Epithelial cell of esophagus (primary cell): Measurements from ENCODE around the gene RAPGEF1.
A peak's percentile ranks its signal among the peaks of the same experiment; 100 is the strongest.

Experiments
- DNase-seq: peaks from one replicate; pipeline ENCODE4 v3.0.0; 2010; ENCODE audit warnings: low read depth
- H3K4me3 ChIP-seq: 2 replicates; pipeline ENCODE4 v1.5.1; 2011; ENCODE audit warnings: mild to moderate bottlenecking, low read length, control low read depth
- TF ChIP-seq, protein P1 (sequence below): IDR thresholded peaks from 2 replicates; pipeline ENCODE4 v1.5.1; 2011; ENCODE audit warnings: low read depth, mild to moderate bottlenecking, low read length, control low read depth, inconsistent platforms; ENCODE audit not compliant: insufficient read depth; ENCODE audit errors: missing control alignments

The RAPGEF1 gene, protein sequence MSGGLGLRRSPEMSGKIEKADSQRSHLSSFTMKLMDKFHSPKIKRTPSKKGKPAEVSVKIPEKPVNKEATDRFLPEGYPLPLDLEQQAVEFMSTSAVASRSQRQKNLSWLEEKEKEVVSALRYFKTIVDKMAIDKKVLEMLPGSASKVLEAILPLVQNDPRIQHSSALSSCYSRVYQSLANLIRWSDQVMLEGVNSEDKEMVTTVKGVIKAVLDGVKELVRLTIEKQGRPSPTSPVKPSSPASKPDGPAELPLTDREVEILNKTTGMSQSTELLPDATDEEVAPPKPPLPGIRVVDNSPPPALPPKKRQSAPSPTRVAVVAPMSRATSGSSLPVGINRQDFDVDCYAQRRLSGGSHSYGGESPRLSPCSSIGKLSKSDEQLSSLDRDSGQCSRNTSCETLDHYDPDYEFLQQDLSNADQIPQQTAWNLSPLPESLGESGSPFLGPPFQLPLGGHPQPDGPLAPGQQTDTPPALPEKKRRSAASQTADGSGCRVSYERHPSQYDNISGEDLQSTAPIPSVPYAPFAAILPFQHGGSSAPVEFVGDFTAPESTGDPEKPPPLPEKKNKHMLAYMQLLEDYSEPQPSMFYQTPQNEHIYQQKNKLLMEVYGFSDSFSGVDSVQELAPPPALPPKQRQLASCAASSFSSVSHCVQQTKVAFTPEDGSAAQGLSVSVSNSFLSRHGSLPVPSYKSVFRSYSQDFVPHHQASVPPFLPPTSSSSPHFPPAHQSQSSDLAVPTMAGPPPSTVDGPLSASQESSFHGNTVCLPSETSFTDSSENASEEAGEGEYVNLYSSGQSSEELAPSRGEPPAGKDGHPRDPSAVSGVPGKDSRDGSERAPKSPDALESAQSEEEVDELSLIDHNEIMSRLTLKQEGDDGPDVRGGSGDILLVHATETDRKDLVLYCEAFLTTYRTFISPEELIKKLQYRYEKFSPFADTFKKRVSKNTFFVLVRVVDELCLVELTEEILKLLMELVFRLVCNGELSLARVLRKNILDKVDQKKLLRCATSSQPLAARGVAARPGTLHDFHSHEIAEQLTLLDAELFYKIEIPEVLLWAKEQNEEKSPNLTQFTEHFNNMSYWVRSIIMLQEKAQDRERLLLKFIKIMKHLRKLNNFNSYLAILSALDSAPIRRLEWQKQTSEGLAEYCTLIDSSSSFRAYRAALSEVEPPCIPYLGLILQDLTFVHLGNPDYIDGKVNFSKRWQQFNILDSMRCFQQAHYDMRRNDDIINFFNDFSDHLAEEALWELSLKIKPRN (N-terminal part only)

DNA sequence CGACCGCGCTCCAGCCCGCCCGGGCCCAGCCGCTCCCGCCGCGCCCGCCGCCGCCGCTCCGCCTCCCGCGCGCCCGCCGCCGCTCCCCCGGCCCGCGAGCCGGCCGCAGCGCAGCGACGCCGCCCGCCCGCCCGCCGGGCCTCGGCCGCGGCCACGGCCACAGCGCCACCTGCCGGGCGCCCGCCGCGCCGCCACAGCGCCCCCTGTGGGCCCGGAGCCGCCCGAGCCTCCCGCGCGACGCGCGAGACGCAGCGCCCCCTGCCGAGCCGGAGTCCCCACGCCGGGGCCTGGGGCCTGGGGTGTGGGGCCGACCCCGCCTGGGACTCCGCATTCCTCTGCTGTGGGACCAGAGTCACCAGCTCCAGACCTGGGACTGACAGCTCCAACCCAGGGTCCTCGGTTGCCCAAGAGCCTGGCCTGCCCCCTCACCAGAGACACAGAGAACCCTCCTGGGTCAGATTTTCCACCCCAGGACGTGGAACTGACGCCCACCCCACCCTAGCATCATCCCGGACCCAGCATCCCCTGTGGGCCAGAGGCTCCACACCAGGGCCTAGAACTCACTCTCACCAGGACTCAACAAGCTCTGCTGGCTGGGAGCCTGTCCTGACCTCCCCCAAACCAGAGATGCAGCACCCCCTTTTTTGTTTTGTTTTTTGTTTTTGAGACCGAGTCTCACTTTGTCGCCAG is at the start of gene RAPGEF1:
Gene RAPGEF1, minus strand, starts transcription at position 118 of the 690 bp plus-strand sequence. CDS start 246 bp downstream, outside the sequence.
- DNase-seq, result peak; percentile 39
- TF ChIP-seq, protein P1, sequence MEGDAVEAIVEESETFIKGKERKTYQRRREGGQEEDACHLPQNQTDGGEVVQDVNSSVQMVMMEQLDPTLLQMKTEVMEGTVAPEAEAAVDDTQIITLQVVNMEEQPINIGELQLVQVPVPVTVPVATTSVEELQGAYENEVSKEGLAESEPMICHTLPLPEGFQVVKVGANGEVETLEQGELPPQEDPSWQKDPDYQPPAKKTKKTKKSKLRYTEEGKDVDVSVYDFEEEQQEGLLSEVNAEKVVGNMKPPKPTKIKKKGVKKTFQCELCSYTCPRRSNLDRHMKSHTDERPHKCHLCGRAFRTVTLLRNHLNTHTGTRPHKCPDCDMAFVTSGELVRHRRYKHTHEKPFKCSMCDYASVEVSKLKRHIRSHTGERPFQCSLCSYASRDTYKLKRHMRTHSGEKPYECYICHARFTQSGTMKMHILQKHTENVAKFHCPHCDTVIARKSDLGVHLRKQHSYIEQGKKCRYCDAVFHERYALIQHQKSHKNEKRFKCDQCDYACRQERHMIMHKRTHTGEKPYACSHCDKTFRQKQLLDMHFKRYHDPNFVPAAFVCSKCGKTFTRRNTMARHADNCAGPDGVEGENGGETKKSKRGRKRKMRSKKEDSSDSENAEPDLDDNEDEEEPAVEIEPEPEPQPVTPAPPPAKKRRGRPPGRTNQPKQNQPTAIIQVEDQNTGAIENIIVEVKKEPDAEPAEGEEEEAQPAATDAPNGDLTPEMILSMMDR, result peak; percentile 29

DNA sequence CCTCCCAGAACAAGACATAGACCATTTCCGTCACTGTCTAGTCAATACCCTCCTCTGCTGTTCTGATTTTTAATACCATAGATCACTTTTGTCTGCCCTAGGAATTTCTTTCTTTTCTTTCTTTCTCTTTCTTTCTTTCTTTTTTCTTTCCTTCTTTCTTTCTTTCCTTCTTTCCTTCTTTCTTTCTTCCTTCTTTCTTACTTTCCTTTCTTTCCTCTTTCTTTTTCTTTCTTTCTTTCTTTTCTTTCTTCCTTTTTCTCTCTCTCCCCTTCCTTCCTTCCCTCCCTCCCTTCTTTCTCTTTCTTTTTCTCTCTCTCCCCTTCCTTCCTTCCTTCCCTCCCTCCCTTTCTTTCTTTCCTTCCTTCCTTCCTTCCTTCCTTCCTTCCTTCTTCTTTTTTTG is 49.0 kb upstream of the RAPGEF1 start:
- TF ChIP-seq, protein P1, result no peak
- H3K4me3 ChIP-seq, result no peak overlapping the region
- no peak for DNase-seq

More for the DNA sequence above, at the start of gene RAPGEF1:
- peak within 1 kb of the TSS; percentile 70 for H3K4me3 ChIP-seq

DNA sequence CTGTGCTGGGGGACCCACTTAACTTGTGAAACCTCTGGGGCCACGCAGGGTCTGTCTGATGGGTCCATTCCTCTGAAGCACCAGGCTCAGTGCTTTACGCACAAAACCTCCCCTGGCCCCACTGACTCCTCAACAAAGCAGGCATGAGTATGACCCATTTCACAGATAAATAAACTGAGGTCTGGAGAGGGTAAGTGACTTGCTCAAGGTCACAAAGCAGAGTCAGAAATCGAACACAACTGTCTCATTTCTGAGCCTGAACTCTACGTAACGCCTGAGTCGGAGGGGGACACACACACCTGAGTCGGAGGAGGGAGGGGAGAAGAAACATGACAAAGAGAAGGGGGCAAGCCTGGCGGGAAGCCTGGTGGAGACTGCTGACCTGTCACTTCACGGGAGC is 48.0 kb upstream of the RAPGEF1 start:
- TF ChIP-seq, protein P1, result no peak
- no peak overlapping the region for H3K4me3 ChIP-seq
- no peak for DNase-seq

DNA sequence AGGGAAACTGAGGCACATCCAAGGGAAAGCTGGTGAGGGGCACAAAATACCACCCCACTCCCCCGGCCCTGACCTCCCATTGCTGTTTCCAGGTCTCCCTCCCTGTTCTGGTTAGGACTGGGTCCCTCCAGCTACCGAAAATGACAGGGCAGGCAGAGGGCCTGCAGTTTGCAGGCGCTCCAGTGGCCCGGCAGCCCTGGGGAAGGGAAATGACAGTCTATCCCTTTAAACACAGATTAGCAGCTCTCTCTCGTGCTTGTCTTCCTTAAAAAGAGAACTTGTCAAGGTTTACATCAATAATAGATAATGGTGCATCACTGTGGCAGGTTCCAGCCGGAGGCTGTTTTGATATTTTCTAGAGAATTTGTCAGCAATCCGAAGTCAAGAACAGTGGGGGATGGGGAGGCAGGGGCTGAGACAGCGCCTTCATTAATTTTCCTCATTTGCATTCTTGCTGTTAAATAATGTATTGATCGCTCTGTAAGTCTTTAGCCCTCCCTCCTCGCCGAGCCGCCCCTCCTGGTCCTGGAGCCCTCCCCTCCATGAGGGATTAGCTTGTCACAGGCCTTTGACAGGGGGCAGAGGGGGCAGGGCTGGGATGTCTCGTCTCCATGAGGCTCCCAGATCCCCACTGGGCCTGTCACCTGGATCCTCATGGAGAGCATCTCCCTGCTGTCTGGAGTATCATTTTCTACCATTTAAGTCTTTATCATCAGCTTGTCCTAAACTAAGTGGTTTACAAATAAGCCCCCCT is 45.0 kb upstream of the RAPGEF1 start:
- TF ChIP-seq, protein P1, result no peak
- no peak for DNase-seq
- no peak overlapping the region for H3K4me3 ChIP-seq

DNA sequence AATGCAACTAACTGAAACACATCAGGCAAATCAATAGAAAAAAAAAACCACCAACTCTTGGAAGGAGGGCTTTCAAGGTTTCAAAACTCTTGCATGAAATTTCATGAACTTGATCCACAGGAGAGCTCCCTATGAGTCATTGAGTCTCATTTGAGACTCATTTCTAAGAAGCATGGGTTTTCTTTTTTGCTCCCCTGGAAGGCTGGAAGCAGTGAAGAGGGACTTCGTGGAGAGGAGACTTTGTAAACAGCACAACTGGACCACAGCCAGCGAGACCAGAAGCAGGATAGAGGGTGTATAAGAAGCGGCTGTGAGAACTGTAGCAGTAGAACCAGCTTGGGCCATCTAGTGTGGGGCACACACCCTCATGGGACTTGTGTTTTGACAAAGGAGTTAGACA is 41.2 kb upstream of the RAPGEF1 start:
- no peak overlapping the region for H3K4me3 ChIP-seq
- TF ChIP-seq, protein P1, result no peak
- DNase-seq, result no peak
